A673 (cell line): Measurements from ENCODE around the gene FRMD3. TPM values are rescaled to one million over a fixed set of nuclear protein-coding genes. Genes with fewer than 3 reads are reported as not detected.

Experiments
- BruUV-seq: library from RNA; stranded (reverse); fragments of 400-500 nt; replicated peaks from 2 replicates; lab custom pipeline; 2021; lab: Mats Ljungman, UMichigan
- CTCF ChIA-PET: fragments of 300-600 bp; sonication (Branson Sonifier 250); formaldehyde crosslinking; loops from one replicate; lab custom pipeline; 2022; ENCODE audit warnings: antibody characterized with exemption; lab: Charles Lee
- POLR2A ChIA-PET: fragments of 300-600 bp; sonication (Branson Sonifier 250); formaldehyde crosslinking; loops from one replicate; lab custom pipeline; 2022; ENCODE audit warnings: antibody characterized with exemption; ENCODE audit not compliant: low non-redundant PET; lab: Charles Lee
- DNase-seq: peaks from one replicate; pipeline ENCODE4 v3.0.0-alpha.2; 2015; ENCODE audit warnings: low spot score
- H3K27ac ChIP-seq: fragments of 200-600 bp; sonication (generic); 2 replicates; pipeline ENCODE4 v1.5.1; 2016; ENCODE audit warnings: mixed run types, low read depth, mild to moderate bottlenecking, mixed read lengths, antibody characterized with exemption, low read length; ENCODE audit not compliant: poor library complexity, severe bottlenecking
- H3K27me3 ChIP-seq: fragments of 200-600 bp; sonication (generic); replicated peaks from 2 replicates; pipeline ENCODE4 v1.6.1; 2017; ENCODE audit warnings: mixed run types, low read depth, mild to moderate bottlenecking, mixed read lengths, antibody characterized with exemption, low read length; ENCODE audit not compliant: insufficient read depth, poor library complexity
- H3K36me3 ChIP-seq: fragments of 200-600 bp; sonication (generic); 2 replicates; pipeline ENCODE4 v1.6.1; 2016; ENCODE audit warnings: mixed run types, mild to moderate bottlenecking, mixed read lengths, antibody characterized with exemption, low read length; ENCODE audit not compliant: insufficient read depth, poor library complexity, severe bottlenecking
- H3K4me1 ChIP-seq: fragments of 200-600 bp; sonication (generic); 2 replicates; pipeline ENCODE4 v1.6.1; 2017; ENCODE audit warnings: mixed run types, mild to moderate bottlenecking, mixed read lengths, antibody characterized with exemption, low read length; ENCODE audit not compliant: insufficient read depth, poor library complexity, severe bottlenecking
- H3K4me3 ChIP-seq: fragments of 200-600 bp; sonication (generic); 2 replicates; pipeline ENCODE4 v1.5.1; 2016; ENCODE audit warnings: low read depth, mixed run types, mild to moderate bottlenecking, mixed read lengths, low read length; ENCODE audit not compliant: poor library complexity, severe bottlenecking
- H3K9me3 ChIP-seq: fragments of 200-600 bp; sonication (generic); 2 replicates; pipeline ENCODE4 v1.6.1; 2016; ENCODE audit warnings: mixed run types, low read depth, mild to moderate bottlenecking, mixed read lengths, antibody characterized with exemption, low read length; ENCODE audit not compliant: poor library complexity, severe bottlenecking
- CTCF ChIP-seq: fragments of 300-800, 200-600 bp; sonication (generic); conservative IDR thresholded peaks from 2 replicates; pipeline ENCODE4 v1.5.1; 2017; ENCODE audit warnings: low read depth, mild to moderate bottlenecking, antibody characterized with exemption, low read length, moderate library complexity, mixed read lengths
- EZH2 ChIP-seq: fragments of 200-600 bp; sonication (generic); IDR thresholded peaks from 2 replicates; pipeline ENCODE4 v1.6.1; 2017; ENCODE audit warnings: borderline replicate concordance, low read depth, mild to moderate bottlenecking, mixed read lengths, antibody characterized with exemption, low read length; ENCODE audit not compliant: poor library complexity, severe bottlenecking
- intact Hi-C: fragments of 100-400 bp; cut with micrococcal nuclease; formaldehyde crosslinking; loops from one replicate; pipeline ENCODE4 v1.10.0; 2022; ENCODE audit not compliant: unreplicated experiment
- total RNA-seq: library from RNA; stranded (reverse); gene quantifications from 2 replicates; pipeline ENCODE4 v1.2.3, GENCODE V29; 2021

FRMD3 gene
- total RNA-seq, 1 experiment from 2014 or later, result 1.0 TPM

GRCh38 chr9:83315649-83316048 lies 222.6 kb downstream of the FRMD3 start:
- ChIA-PET CTCF (no interaction called here), POLR2A (no interaction called here)
- TF ChIP-seq CTCF (no peak), EZH2 (no peak)
- H3K27me3 ChIP-seq, result no peaks in the 10 kb centered on the region
- DNase-seq, result no peak
- H3K36me3 ChIP-seq, result no peaks in the 10 kb centered on the region
- BruUV-seq, result no TSS peak
- intact Hi-C loops, result no loop called here
- no peaks in the 10 kb centered on the region for H3K4me1 ChIP-seq
- H3K4me3 ChIP-seq, result no peak overlapping the region
- H3K27ac ChIP-seq, result no peak overlapping the region
- H3K9me3 ChIP-seq, result no peaks in the 10 kb centered on the region

DNA sequence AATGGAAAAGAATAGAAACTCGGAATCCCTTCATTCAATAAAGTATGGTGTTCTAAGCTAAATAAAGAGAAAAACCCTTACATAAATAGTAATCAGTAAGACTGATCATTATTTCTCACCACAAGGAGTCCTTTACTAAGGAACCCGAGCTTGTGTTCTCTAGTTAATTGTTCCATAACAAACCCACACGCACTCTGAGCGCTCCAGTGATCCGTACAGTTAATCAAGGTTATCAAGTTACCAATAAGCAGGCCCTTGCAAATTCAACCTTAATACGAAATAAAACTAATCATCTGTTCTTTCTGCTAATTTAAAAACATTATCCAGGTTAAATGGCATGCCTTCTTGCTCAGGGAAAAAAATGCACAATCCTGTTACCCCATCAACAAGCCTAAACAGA lies 224.4 kb downstream of the FRMD3 start:
- Histone ChIP-seq H3K4me1 (no peaks in the 10 kb centered on the region), H3K4me3 (no peak overlapping the region), H3K36me3 (no peaks in the 10 kb centered on the region), H3K27me3 (no peaks in the 10 kb centered on the region), H3K9me3 (no peaks in the 10 kb centered on the region), H3K27ac (no peak overlapping the region)
- TF ChIP-seq EZH2 (no peak), CTCF (no peak)
- intact Hi-C loops, result no loop called here
- BruUV-seq, result no TSS peak
- no peak for DNase-seq
- CTCF ChIA-PET, result no interaction called here
- POLR2A ChIA-PET, result no interaction called here

- Histone ChIP-seq H3K9me3 (no peaks in the 10 kb centered on the region), H3K4me3 (no peak overlapping the region), H3K36me3 (no peaks in the 10 kb centered on the region), H3K4me1 (no peaks in the 10 kb centered on the region), H3K27me3 (no peaks in the 10 kb centered on the region), H3K27ac (no peak overlapping the region)
- DNase-seq, result no peak
- TF ChIP-seq CTCF (no peak), EZH2 (no peak)
- no TSS peak for BruUV-seq
- ChIA-PET CTCF (interaction anchor here (0.6 kb wide), 1 partner anchor 226 kb away, joined by 6 read pairs; no protein-coding TSS in a partner anchor), POLR2A (no interaction called here)
- intact Hi-C loops, result no loop called here
These were observed 225.7 kb downstream of the FRMD3 start for GRCh38 chr9:83312537-83312936.
